GM21737 (cell line): ENCODE measurements around the gene ARMCX1.
"Not testable (repeated sequence)": the region's sequence is repeated elsewhere in the genome, so short reads cannot be mapped to it uniquely, and the experiment has no call there.

ENCODE experiments used
- ATAC-seq: cut with Tn5 transposase; IDR thresholded peaks from one replicate; pipeline ENCODE4 v1.9.1; 2021; ENCODE audit warnings: mild to moderate bottlenecking, moderate library complexity; ENCODE audit not compliant: unreplicated experiment

ARMCX1 gene

GRCh38 chrX:101550362-101550750 lies at the start of gene ARMCX1:
Gene ARMCX1, plus strand, starts transcription at chrX:101550547. Its CDS starts 2,384 bp downstream, at chrX:101552931.
- ATAC-seq = no peak

GRCh38 chrX:101502929-101503328 lies 47.4 kb upstream of the ARMCX1 start:
- ATAC-seq = not testable (repeated sequence)

DNA sequence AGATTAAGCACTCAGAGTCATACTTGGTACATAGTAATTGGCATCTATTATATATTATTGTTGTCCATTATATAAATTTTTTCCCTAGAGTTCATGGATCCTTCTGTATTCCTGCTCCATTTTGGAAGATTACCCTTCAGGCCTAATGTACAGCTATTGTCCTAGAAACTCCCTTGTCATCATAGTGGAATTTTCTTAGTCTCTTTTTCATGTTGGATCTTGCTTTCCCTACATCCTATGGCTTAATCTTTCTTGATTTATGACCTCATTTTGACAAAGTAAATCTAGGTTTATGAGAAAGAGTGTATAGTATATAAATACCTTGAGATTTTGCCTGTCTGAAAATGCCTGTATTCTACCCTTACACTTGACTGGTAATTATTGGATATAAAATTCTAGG lies 43.0 kb upstream of the ARMCX1 start:
- no peak for ATAC-seq

- ATAC-seq = no peak
Observed at GRCh38 chrX:101507986-101508385, 42.4 kb upstream of the ARMCX1 start.

DNA sequence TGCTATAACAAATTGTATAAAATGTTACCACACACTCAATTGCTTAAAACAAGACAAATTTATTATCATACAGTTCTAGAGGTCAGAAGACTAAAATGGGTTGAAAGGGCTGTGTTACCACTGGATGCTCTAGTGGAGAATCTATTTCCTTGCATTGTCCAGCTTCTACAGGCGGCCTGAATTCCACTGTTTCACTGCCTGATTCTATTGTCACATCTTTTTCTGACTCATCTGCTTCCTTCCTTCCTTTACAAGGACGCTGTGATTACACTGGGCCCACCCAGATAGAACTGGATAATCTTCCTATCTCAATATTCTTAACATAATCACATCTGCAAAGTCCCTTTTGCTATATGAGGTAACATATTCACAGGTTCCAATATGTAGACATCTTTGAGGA lies 19.4 kb upstream of the ARMCX1 start:
- no peak for ATAC-seq

GRCh38 chrX:101539116-101539515 lies 11.2 kb upstream of the ARMCX1 start:
- ATAC-seq = no peak

GRCh38 chrX:101550751-101551379 lies 518 bp downstream of the ARMCX1 start:
- no peak for ATAC-seq

DNA sequence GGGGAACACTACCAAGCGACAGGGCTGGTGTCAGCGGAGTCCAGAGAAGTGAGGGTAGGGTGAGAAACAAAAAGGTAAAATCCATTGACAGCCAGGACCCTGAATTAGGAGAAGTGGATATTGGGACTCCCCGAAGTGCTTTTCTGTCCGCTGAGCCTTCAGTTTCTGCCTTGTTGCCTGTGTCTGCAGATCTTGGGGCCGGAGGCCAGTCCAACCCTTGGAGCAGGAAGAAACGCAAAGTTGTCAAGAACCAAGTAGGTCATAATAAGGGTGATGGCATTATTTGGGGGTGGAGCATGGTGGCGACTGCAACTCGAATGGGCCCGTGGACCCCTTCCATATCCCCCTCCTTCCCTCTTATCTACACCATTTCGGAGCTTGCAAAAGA lies 1.0 kb downstream of the ARMCX1 start:
- no peak for ATAC-seq

DNA sequence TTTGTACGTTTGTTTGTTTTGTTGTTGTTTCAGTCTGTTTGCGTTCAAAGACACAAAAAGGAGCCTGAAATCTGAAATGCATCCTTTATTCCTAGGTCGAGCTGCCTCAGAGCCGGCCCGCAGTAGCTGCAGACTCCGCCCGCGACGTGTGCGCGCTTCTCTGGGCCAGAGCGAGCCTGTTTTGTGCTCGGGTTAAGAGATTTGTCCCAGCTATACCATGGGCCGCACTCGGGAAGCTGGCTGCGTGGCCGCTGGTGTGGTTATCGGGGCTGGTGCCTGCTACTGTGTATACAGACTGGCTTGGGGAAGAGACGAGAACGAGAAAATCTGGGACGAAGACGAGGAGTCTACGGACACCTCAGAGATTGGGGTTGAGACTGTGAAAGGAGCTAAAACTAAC lies 2.4 kb downstream of the ARMCX1 start:
- no peak for ATAC-seq

GRCh38 chrX:101564651-101565050 lies 14.3 kb downstream of the ARMCX1 start:
- no peak for ATAC-seq

GRCh38 chrX:101595739-101596419 lies 45.5 kb downstream of the ARMCX1 start:
- peak; percentile 98 for ATAC-seq

DNA sequence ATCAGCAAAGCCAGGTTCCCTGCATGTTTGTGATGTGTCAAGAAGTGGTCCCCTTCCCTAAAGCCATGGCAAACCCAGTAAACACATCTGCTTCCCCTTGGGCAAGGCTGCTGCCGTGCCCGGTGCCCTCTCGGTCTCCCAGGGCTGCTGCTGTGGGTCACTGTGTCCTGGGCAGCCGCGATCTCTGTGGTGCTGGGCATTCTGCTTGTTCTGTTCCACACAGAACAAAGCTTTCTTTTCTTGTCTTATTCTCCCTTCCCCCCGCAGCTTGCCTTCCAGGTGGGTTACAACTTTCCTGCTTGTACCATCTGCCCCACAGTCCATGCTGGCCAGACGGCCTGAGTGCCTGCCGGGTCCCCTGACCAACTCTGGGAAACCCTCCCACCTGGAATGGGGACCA lies 49.2 kb downstream of the ARMCX1 start:
- not testable (repeated sequence) for ATAC-seq

GRCh38 chrX:101602077-101602476 lies 51.7 kb downstream of the ARMCX1 start:
- ATAC-seq = no peak
